Cardiac fibroblast (primary cell): ENCODE results near the gene CD101.

Source experiments
- DNase-seq, 2 donors: peaks; one replicate each; pipeline versions ENCODE4 v3.0.0 to v3.0.0-alpha.2; 2010; ENCODE audit warnings: low read depth in 2 of 2
- H3K4me3 ChIP-seq, 2 donors: replicated peaks in 1 of 2; 1 replicate in 1 of 2; 2 replicates in 1 of 2; pipeline ENCODE4 v1.5.1; 2011; ENCODE audit warnings: low read depth in 2 of 2, low read length in 2 of 2, mild to moderate bottlenecking in 2 of 2, moderate library complexity in 1 of 2
- TF ChIP-seq, protein P1 (sequence below): IDR thresholded peaks from one replicate; pipeline ENCODE4 v1.5.1; 2011; ENCODE audit warnings: low read depth, mild to moderate bottlenecking, low read length, inconsistent platforms

Gene CD101

DNA sequence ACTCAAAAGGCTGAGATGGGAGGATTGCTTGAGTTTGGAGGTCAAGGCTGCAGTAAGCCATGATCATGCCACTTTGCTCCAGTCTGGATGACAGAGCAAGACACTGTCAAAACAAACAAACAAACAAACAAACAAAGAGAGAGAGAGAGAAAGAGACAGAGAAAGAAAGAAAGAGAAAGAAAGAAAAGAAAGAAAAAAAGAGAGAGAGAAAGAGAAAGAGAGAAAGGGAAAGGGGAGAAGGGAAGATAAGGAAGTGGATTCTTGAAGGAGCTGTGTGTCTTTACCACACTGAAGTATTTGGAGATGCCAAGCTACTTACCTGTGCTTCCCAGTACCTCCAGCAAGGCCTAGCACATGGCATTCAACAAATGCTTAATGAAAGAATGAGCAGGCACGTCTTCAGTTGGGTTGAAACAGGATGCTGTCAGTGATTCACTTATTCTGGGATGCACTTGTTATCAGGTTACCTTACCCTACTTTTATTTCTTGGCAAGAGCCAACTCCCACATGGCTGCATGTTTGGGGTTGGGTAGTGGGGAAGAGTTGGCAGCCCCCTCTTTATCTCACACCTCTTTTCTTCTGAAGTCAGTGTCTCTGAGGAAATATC lies 28.8 kb downstream of the CD101 start:
- TF ChIP-seq, protein P1, sequence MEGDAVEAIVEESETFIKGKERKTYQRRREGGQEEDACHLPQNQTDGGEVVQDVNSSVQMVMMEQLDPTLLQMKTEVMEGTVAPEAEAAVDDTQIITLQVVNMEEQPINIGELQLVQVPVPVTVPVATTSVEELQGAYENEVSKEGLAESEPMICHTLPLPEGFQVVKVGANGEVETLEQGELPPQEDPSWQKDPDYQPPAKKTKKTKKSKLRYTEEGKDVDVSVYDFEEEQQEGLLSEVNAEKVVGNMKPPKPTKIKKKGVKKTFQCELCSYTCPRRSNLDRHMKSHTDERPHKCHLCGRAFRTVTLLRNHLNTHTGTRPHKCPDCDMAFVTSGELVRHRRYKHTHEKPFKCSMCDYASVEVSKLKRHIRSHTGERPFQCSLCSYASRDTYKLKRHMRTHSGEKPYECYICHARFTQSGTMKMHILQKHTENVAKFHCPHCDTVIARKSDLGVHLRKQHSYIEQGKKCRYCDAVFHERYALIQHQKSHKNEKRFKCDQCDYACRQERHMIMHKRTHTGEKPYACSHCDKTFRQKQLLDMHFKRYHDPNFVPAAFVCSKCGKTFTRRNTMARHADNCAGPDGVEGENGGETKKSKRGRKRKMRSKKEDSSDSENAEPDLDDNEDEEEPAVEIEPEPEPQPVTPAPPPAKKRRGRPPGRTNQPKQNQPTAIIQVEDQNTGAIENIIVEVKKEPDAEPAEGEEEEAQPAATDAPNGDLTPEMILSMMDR: no peak
- no peak for DNase-seq
- H3K4me3 ChIP-seq: no peak overlapping the region

DNA sequence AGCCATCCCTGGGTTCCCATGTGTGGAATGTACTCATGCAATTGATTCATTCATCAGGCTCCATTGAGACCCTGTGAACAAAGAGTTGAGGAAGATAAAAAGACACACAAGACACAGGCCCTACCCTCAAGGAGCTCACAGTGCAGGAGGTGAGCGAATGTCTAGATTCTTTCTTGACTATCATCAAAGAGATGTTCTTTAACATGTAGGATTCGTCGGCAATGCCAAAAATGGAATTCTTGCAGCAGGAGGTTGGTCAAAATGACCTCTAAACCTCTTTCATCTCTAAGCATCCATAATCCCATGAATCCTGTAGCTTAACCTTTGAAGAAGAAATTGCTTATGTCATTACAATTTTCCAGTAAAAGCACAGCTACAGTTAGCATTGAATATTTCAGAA lies 30.7 kb downstream of the CD101 start:
- TF ChIP-seq, protein P1: no peak
- no peak for DNase-seq
- H3K4me3 ChIP-seq: no peak overlapping the region

DNA sequence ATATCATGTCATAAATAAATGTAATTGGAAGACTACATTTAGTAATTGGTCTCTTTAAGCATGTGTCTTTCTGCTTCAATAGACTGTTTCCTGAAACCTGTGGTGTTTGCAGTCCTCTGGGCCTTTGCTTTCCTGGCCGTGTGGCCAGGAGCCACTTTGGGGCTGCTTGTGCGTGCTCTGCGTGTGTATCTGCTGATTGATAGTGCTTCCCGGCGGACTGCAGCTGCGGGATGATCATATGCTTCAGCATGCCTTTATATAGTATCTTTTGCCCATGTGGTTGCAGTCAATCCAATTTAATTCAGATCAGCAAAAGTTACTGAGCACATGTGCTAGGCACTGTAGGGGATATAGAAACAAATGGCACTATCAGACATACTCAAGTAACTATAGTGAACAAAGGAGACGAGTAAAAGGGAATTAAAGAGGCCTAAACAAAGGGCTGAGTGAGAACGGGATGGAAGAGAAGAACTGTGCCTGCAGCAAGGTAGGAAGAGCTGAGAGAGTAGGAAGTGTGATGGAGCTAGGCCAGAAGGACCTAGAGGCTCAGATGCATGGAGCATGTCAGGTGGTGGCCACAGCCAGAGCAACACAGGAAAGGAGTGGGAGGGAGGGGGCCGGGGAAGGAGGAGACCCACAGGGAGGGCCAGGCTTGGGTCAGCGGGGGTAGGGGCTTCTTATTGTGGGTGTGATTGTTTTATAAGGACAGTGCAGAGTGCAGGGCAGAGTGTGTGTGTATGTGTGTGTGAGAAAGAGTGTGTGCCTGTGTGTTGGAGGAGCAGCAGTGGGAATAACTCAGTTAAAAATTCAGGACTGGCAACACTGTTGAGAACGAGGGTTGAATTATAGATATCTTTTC lies 31.4 kb downstream of the CD101 start:
- TF ChIP-seq, protein P1: no peak
- DNase-seq: no peak

DNA sequence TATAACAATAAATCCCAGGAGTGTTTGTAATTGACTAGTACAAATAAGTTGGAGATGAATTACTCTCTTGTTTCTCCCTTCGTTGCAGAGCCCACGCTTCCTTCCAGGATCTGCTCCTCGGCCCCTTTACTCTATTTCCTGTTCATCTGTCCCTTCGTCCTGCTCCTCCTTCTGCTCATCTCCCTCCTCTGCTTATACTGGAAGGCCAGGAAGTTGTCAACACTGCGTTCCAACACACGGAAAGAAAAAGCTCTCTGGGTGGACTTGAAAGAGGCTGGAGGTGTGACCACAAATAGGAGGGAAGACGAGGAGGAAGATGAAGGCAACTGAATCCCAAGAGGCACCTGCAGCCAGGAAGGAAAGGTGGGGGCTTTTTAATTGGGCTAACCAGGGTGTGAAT lies 32.2 kb downstream of the CD101 start:
- TF ChIP-seq, protein P1: no peak
- H3K4me3 ChIP-seq: no peak overlapping the region
- no peak for DNase-seq

More for the DNA sequence above, 31.4 kb downstream of the CD101 start:
- H3K4me3 ChIP-seq: no peak overlapping the region

DNA sequence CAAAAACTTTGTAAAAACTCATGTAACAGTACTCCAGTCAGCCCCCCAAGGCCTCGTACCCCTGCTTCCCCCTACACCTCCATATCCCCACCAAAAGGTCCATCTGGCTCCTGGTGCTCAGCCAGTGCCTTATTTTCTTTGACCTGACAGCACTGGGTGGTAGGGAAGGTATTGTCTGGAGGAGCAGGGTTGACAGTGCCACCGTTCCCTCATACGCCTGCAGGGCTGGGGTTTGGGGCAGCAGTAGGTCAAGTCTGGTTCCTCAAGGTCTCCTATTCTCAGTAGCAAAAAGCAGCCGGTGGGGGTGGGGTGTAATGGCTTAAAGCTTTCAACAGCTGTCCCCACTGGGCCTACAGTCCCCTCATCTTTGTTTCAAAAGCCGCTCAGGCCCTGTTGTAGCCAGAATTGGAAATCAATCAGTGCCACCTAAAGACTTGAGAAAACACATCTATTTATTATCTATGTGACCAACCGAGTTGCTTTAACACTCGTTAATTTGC lies 33.3 kb downstream of the CD101 start:
- TF ChIP-seq, protein P1: no peak
- no peak overlapping the region for H3K4me3 ChIP-seq
- no peak for DNase-seq

DNA sequence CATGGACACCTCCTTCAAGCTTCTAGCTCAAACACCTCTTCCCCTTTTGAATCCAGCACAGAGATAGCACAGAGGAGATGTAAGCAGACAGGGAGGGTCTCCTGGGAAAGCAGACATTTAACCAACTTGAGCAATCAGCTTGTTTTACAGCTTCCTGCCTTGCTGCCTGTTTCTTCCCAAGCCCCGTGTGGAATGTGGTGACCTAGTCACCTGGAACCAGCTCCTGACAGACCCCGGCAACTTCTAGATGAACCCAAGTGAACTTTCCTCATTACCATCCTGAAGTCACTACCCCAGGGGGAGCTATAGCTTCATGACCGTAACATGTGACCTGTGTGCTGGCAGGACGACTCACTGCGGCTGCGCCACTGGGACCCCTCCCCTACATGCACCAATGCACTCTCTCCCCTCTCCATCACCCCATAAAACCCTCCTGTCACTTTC lies 34.5 kb downstream of the CD101 start:
- DNase-seq: peak; percentile 16 to 36
- TF ChIP-seq, protein P1: no peak
- no peak overlapping the region for H3K4me3 ChIP-seq
